Non-pigmented ciliary epithelial cell (primary cell): ENCODE data around the gene CLDND1.
"Not testable (repeated sequence)": the region's sequence is repeated elsewhere in the genome, so short reads cannot be mapped to it uniquely, and the experiment has no call there.

ENCODE experiments used
- DNase-seq: peaks from one replicate; pipeline ENCODE4 v3.0.0-alpha.2; 2010; ENCODE audit warnings: low read depth

The CLDND1 gene

GRCh38 chr3:98522544-98523281 is at the start of gene CLDND1:
CLDND1 (minus strand) TSS chr3:98522902; CDS start chr3:98521424, 1,478 bp downstream.
- DNase-seq = peak; percentile 78

GRCh38 chr3:98568402-98568801 is 45.7 kb upstream of the CLDND1 start:
- DNase-seq = no peak

GRCh38 chr3:98567666-98568270 is 45.1 kb upstream of the CLDND1 start:
- no peak for DNase-seq

GRCh38 chr3:98565843-98566242 is 43.1 kb upstream of the CLDND1 start:
- DNase-seq = no peak

GRCh38 chr3:98565237-98565643 is 42.5 kb upstream of the CLDND1 start:
- DNase-seq = no peak

- DNase-seq = no peak
Observed at GRCh38 chr3:98564282-98565005, 41.7 kb upstream of the CLDND1 start.

GRCh38 chr3:98563661-98564281 is 41.1 kb upstream of the CLDND1 start:
- peak; percentile 42 for DNase-seq

GRCh38 chr3:98561727-98562521 is 39.2 kb upstream of the CLDND1 start:
- no peak for DNase-seq

GRCh38 chr3:98560911-98561310 is 38.2 kb upstream of the CLDND1 start:
- no peak for DNase-seq

GRCh38 chr3:98559769-98560168 is 37.1 kb upstream of the CLDND1 start:
- DNase-seq = not testable (repeated sequence)

- no peak for DNase-seq
Observed at GRCh38 chr3:98558100-98558827, 35.6 kb upstream of the CLDND1 start.

GRCh38 chr3:98557324-98558010 is 34.8 kb upstream of the CLDND1 start:
- DNase-seq = no peak

GRCh38 chr3:98556164-98557130 is 33.7 kb upstream of the CLDND1 start:
- no peak for DNase-seq

GRCh38 chr3:98555025-98555379 is 32.3 kb upstream of the CLDND1 start:
- DNase-seq = no peak

- DNase-seq = no peak
Observed at GRCh38 chr3:98554580-98554979, 31.9 kb upstream of the CLDND1 start.

- no peak for DNase-seq
Observed at GRCh38 chr3:98553753-98554152, 31.1 kb upstream of the CLDND1 start.

GRCh38 chr3:98553021-98553563 is 30.4 kb upstream of the CLDND1 start:
- DNase-seq = no peak

GRCh38 chr3:98552232-98553020 is 29.7 kb upstream of the CLDND1 start:
- no peak for DNase-seq
